Fibroblast of skin of back (primary cell): ENCODE measurements around the gene CAMTA1.

Experiments used
- DNase-seq: peaks from one replicate; pipeline ENCODE4 v3.0.0-alpha.2; 2013

CAMTA1 gene

DNA sequence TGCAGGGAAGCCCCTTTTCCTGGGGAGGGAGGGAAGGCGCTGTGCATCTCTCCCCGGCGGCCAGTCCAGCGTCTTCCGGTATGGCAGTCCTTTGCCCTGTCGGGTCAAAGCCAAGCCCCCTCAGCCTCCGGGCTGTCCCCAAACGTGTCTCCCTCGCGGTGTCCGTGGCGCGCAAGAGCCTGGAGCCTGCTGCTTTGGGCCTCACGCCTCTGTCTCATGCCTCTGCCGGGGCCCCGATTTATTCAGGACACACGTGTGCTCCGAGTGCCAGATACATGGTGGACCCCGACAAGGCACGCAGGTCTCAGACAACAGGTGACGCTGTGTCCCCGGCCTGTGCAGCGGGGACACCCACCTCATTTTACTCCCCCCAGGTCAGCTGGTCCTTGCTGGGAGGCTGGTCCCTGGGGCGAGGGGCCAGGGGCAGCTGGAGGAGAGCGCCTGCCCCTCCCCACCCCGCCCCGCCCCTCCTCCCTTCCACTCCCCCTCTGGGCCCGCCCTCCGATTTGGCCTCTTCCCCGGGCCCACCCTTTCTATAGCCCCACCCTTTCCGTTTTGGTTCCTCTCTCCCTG, 176.7 kb downstream of the CAMTA1 start:
- no peak for DNase-seq

DNA sequence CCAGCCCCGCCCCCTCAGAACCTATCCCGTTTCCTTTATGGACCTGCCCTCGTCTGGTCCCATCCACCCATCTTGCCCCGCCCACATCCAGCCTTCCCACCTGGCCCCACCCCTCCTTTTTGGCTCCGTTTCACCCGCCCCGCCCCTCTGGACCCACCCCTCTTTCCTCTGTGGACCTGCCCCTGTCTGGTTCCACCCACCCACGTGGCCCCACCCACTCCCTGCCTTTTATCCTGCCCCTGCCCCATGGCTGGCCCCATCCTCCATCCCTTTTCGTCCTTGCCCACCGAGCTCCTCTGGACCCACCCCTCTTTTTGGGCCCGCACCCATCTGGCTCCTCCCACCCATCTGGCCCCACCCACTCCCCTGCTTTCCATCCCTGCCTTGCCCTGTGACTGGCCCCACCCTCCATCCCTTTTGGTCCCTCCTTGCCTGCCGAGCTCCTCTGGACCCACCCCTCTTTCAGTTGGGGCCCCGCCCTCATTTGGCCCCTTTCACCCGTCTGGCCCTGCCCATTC, 177.3 kb downstream of the CAMTA1 start:
- no peak for DNase-seq

DNA sequence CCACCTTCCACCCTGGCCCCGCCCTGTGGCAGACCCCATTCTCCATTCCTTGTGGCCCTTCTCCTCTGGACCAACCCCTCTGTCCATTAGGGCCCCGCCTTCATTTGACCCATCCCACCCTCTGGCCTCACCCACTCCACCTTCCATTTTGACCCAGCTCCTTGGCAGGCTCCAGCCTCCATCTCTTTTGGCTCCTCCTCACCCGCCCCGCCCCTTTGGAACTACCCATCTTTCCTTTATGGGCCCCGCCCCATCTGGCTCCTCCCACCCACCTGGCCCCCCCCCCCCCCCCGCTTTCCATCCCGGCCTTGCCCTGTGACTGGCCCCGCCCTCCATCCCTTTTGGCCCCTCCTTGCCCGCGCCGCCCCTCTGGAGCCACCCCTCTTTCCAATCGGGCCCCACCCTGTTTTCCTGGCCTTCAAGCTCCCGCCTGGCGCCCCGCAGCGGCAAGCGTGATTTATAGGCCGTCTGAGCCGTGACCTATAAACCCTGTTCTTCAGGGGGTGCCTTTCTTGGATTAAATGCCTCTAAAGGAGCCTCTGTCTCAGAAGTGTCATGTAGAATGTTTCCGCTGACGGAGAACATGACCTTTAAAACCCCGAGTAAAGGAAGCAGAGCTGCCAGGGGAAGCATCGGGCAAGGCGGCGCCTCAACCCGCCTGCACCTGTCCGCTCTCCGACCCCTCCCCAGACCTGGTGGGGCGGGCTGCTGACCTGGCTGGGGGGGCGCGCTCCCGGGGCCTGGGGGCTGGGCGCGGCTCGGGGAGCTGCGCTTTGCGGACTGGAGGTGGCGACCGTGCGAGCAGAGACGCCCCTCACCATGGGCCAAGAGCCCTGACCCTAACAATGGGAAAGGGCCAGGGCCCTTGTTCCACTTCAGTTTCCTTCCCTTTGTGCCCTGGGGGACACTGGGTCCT, 178.0 kb downstream of the CAMTA1 start:
- DNase-seq: peak; percentile 17

DNA sequence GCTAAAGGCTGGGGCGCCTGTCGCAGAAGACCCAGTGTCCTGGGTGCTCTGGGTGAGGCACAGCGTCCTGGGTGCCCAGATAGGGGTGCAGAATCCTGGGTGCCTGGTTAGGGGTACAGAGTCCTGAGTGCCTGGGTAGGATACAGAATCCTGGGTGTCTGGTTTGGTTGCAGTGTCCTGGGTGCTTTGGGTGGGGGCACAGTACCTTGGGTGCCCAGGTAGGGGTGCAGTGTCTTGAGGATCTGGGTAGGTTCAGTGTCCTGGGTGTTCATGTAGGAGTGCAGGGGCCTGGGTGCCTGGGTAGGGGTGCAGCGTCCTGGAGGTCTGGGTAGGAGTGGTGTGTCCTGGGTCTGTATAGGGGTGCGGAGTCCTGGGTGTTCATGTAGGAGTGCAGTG, 178.7 kb downstream of the CAMTA1 start:
- no peak for DNase-seq

DNA sequence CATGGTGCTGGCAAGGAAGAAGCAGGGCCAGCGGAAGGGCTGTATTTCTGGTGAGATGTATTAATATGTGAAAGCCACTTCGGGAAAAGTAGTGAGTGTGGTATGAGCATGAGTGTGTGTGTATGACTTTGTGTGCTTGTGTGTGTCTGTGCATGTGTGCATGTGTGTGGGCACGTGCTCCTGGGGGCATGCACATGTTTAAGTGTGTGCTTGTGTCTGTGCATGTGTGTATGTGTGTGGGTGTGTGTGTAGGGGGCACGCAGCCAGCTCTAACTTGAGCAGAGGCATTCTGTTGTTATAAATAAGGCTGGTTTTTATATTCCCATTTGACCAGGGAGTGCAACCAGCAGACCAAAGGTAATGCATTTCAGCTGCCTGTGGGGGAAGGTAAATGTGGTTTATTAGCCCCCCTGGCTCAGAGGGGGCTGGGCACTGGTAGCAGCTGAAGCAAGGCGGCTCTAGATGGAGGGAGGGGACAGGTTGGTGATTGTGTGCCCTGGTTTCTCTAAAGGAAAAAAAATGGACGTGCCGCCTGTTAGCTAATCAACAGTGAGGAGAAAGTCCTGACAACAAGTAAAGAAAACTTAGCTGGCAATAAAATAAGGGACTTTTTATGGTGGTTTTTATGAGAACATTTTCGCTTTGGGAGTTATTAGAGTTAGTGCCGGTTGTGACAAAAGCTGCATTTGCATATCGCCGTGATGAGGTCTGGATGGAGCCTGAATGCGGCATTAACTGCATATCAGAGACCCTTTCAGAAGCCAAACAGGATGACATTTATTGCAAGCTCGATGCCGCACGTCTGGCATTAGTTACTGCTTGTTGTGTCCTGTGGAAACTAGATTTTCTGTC, 180.1 kb downstream of the CAMTA1 start:
- DNase-seq: no peak

DNA sequence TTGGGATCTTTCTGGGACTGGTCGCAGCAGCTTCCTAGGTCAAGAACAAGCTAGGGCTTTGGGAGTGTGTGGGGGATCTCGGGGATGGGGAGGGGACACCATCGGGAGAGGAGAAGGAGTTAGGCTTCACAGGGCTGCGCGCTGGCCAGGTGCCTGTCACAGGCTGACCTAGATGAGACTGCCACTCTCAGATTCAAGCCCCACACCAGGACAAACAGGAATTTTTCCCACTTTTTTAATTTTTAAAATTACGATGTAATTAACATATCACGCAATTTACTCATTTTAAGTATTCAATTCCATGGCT, 180.6 kb downstream of the CAMTA1 start:
- no peak for DNase-seq

DNA sequence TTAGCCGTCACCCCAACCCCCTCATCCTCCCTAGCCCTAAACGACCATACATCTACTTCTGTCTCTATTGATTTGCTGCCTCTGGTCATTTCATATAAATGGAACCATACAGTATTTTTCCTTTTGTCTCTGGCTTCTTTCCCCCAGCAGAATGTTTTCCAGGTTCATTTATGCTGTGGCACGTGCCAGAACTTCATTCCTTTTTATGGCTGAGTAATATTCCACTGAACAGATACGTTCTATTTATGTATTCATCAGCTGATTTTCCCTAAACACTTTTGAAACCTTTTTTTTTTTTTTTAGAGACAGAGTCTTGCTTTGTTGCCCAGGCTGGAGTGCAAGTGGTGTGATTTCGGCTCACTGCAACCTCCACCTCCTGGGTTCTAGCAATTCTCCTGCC, 181.1 kb downstream of the CAMTA1 start:
- no peak for DNase-seq

DNA sequence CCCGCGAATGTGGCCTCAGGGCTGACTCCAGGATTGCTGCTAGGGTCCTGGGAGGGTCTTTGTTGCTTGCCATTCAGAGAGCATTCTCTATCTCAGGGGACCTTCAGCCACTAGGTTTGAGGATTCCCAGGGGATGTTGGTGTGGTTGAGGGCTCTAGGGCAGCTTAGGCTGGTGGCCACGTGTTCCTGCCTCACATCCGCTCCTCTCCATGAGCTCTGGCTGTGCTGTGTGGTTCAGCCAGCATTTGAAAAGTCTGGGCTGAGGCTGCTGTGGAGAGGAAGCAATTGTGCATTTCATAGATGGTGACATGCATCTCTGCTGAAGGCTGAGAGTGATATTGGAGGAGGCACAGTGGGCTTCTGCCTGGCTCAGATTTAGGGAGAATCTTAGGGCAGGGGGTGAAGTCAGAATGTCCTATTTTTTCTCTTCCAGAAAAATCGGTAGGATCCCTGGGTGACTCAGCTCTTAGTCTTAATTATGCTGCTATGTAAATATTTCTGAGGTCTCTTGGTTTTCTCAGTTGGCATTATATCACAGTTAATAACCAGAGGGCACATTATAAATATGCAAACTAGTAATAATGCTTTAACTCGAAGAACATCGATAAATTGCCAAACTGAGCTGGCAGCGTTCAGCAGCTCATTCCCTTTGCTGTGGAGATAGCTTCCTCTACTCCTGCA, 182.3 kb downstream of the CAMTA1 start:
- peak; percentile 64 for DNase-seq

DNA sequence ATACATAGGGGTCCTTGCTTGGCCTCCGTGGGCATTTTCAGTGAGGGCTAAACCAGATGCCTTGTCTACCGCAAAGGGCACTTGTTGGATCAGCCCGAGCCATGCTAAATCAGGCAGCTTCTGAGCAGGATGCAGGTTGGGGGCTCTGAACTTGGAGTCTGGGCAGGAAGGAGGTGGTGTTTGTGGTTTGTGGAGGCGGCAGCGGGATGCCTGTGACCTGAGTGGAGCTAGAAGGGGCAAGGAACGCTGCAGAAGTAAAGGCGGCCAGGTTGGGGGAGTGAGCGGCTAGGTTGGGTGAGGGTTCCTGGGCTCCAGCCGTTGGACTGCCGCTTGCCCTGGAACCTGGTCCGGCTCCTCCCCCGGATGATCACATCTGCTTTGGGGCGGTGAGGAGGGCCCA, 183.9 kb downstream of the CAMTA1 start:
- no peak for DNase-seq

DNA sequence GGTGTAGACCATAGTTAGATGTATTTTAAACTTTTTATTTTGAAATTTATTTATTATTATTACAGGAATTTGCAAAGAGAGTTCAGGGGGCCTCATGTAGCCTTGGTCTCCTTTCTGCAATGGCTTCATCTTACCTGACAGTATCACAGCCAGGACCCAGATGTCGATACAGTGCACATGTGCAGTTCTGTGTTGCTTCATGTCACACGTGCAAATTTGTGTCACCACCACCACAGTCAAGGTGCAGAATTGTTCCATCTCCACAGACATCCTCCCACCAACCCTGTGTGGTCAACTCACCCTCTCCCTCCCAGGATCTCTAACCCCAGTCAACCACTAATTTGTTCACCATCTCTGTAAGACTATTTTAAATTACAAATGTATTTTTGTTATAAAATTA, 184.5 kb downstream of the CAMTA1 start:
- DNase-seq: no peak

DNA sequence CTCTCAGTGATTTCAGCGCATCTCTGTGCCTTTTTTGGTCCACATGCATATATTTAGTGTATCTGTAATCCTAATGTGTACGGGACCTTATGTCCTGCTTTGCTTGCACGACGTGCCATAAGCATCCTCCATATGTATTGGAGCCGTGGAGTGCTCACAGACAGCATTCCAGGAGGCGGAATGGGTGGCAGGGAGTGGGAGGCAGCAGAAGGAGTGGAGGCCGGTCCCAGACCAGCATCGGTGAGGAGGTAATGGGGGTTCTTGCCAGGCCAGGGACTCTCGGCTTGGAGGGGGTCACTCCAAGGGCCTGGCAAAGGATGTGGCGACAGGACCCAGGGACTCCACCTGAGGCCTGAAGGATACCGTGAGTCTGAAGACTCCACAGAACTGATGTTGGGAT, 185.0 kb downstream of the CAMTA1 start:
- no peak for DNase-seq

DNA sequence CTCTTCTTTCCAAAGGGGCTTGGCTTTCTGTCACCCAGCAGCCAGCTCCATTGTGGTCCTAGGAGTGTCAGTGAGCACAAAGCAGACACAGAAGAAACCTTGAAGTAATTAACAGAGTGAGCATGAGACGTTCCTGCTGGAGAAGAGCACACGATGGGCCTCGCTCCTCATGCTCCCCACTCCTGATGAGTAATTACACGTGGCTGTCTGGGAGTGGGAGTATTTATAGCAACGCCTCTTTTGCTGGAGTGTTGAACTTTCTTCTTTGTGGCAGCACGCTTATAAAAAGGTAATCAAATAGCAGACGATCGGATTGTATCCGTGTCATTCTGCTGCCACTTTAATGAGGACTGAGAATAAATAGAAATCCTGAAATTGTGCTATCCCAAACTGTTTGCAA, 185.8 kb downstream of the CAMTA1 start:
- no peak for DNase-seq

DNA sequence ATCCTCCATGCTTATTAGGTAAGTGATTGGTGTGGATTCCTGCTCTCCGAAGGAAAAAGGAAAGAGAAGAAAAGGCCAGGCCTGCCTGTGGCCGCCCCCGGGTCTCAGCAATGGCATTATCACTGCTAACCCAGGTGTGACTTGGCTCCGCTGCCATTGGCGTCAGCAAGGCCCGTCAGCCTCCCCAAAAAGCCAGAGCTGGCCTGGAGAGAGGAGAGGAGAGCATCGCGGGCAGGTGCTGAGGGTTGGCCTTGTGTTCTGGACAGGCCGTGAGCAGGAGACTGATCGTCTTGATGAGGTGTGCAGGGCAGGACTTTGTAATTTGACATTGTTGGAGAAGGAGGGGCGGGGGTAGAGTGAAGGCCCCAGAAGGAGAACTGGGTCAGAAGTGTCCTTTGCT, 186.4 kb downstream of the CAMTA1 start:
- DNase-seq: no peak

DNA sequence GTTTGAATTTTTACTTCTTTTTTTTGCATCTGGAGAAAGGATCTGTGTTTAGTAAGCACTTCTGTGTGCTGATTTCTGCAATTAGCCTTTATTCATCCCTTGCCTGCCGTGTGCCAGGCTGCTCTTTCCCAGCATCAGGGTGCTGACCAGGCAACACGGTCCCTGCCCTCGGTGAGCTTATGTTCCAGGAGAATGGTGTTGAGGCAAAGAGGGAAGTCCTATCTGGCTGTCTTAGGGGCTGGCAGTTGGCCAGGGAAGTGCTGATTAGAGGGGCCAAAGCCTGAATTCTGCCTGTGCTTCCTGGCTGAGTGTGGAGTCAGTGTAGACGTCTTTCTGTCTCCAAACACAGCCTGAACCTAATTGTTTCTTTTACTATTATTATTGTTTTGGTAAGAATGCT, 187.1 kb downstream of the CAMTA1 start:
- DNase-seq: no peak

DNA sequence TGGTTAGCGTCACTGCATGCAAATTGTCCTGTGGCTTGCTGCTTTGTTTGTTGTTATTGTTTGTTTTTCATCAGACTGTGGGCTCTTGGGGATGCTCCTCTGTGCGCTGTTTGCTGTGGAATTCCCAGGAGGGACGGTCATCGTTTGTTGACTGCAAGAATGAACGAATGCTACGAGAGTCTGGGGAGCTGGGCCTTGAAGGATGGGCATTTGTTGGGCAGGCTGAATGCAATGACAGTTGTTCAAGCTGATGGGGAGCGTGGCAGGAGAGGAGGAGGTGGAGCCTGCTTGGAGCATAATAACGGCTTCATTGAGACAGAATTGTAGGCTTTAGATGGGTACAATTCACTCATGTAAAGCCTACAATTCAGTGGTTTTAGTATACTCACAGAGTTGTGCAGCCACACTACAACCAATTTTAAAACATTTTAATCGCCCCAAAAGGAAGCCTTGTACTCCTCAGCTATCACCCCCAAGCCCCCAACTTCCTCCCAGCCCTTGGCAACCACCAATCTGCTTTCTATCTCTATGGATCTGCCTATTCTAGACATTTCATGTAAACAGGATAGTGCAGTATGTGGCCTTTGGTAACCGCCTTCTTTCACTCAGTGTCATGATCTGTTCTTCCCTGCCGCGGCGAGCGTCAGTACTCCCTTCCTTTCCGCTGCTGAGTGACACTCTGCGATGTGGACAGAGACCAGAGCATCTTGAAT, 190.2 kb downstream of the CAMTA1 start:
- DNase-seq: no peak

DNA sequence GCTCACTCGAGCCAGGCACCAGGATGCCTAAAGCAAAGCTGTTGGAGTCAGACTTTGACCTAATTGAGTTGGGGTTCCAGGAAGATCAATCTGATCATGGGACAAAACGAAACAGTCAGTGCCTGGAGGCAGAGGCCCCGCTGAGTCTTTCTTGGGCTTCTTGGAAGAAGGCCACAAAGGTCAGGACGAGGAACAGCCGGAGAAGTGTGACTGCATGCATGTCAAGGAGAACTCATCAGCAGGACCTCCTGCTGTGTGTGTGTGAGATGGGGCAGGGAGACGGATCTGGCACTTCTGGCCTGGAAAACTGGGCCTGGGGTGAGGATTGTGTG, 190.8 kb downstream of the CAMTA1 start:
- no peak for DNase-seq

DNA sequence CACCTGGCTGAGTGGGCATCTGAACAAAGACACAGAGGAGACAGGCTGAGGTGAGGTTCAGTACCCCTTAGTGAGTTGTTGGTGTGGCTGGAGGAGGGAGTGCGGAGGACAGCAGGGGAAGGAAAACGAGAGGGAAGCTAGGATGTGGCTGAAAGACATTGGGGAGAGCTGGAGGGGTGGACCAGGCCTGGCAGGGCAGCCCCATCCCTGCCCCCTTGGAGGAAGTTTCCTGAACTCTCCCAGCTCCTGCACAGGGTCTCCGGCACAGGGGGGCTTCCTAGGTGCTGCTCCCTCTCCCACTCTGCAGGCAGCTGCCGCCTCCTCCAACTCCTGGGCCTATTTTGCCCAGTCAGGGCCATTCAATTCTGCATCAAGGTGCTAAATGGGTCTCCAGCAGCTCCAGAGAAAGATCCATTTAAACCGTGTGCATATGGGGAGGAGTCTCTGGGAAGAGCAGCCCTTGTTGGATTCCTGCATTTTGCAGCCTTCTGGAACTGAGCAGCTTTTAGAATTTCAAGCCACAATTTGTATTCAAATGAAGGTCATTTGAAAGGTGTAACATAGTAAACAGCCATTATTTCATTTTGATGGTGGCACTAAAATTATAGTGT, 193.9 kb downstream of the CAMTA1 start:
- DNase-seq: no peak

DNA sequence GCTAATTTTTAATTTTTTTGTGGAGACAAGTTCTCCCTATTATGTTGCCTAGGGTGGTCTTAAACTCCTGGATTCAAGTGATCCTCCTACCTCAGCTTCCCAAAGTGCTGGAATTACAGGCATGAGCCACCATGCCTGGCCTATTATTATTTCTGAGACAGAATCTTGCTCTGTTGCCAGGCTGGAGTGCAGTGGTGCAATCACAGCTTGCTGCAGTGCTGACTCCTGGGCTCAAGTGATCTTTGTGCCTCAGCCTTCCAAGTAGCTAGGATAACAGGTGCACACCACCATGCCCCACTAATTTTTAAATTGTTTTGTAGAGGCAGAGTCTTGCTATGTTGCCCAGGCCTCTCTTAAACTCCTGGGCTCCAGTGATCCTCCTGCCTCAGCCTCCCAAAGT, 196.3 kb downstream of the CAMTA1 start:
- no peak for DNase-seq

DNA sequence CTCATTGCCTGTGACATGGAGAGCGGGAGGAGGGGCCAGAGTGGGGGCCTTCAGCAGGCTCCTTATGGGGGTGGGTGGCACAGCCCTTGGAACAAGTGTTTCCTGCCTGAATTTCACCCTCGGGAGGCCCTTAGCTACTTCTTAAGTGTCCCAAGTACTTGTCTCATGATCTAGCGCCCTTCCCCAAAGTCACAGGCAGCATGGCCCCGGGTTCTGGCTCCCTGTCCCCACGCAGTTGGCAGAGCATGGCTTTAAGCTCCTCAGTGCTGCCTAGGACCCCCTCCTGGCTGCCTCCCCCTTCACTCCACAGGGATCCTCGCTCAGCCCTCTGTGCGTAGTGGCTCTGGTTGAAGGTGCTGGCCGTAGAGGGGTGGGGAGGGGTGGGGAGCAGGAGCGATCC, 197.2 kb downstream of the CAMTA1 start:
- DNase-seq: no peak

DNA sequence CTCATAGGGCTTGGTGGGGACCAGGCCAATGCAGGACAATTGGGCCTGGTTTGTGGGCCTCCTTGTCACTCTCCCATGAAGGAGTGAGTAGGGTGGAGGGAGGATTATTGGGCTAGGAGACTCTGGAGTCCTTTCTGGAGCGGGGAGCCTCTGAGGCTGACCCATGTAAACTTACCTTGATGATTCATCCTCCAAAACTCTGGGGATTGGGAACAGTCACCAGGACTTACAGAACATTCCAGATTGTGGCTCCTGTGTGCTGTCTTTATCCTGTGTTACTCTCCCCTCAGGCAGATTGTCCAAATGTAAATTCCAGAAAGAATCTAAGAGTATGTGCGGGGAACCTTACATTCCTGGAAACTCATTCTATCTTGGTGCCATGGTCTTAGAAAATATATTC, 197.6 kb downstream of the CAMTA1 start:
- no peak for DNase-seq

DNA sequence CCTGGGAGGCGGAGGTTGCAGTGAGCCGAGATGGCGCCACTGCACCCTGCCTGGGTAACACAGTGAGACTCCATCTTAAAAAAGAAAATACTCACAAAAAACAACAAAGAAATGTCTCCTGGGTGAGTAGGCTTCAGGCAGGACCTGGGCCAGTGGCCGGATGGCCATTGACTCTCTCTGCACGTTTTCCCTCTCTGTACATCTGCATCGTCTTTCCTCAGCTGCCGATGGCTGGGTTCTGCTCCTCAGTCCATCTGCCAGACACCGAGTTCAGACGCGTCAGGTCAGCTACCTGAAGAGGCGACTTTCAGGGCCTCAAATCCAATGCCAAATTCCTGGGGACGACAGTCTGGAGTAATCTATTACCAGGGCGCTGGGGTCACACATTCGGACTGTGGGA, 199.3 kb downstream of the CAMTA1 start:
- DNase-seq: no peak

DNA sequence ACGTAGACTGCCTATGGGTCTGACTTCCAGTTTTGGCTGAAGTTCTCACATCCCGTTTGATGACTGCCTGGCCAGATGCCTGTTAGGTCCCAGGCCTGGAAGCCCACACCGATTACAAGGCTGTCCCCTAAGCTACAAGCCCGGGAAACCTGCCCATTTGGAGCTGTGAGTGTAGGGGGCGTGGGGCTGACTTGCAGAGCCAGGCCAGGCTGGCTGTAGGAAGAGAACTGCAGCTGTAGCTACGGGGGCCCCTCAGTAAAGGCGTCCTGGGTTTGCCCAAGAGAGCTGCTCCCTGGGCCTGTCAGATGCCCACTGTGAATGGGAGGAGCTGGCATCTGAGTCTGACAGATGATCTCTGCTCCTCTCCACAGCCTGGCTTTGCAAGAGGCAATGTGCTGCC, 199.7 kb downstream of the CAMTA1 start:
- no peak for DNase-seq
